HG03097 (cell line): ENCODE measurements around the gene RPS18.

Source experiments
- ATAC-seq: cut with Tn5 transposase; IDR thresholded peaks from one replicate; pipeline ENCODE4 v1.9.1; 2021; ENCODE audit not compliant: unreplicated experiment, low FRiP score

The RPS18 gene

DNA sequence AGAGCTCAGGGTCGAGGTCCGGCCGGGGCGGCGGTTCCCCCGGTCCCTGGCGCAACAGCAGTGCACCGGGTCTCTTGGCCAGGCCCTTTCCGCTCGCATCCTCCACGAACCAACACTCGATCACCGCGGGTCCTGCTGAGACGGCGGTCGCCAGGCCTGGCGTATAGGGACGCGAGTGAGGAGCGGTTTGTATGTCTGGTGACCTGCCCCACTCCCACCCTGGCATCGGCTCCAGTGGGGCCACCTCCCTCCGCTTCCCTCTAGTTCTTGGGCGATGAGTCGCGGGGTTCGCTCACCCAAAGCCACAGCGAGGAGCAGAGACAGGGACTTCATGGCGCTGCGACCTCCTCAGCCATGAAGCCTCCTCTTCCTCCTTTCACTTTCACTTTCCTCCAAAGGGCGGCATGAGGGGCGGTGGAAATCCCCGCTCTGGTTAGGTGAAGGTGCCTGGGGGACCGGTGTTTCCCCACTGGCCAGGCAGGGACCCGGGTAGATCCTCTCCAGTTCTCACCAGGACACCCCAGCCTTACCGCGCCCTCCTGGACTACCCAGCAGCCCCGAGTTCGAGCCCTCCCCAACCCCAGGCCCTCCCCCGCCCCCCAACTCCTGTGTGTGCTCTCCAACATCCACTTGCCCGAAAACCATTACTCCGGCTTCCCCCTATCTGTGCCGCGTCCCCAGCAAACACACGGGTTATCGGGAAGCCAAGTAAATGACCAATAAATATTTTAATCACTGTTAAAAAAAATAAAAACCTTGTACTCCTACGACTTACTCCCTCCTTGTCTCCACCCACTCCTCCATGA lies 42.0 kb downstream of the RPS18 start, which contains the start of gene TAPBP:
Gene TAPBP (minus strand): TSS at position 370 of the 806 bp plus-strand sequence. CDS start 37 bp downstream, at position 333.
- ATAC-seq = peak; percentile 39

DNA sequence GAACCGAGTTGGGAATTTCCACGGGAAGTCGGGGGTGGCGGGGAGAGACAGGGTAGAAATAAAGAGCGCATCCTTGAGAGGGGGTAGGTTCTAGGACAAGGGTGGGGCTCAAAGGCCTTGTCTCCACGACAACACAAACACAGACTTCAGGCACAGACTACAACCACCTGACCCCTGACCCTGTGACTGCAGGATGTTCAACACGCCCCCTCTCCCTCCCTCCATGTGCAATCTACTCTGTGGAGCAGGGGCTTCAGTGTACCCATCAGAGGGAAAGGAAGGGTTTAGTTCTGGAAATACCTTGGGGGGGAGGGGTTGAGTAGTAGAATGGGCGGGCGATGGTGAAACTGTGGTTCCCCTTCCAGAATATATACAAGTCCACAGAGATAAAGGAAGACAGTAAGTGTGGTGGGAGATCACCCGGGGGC lies 42.7 kb downstream of the RPS18 start:
- no peak for ATAC-seq

DNA sequence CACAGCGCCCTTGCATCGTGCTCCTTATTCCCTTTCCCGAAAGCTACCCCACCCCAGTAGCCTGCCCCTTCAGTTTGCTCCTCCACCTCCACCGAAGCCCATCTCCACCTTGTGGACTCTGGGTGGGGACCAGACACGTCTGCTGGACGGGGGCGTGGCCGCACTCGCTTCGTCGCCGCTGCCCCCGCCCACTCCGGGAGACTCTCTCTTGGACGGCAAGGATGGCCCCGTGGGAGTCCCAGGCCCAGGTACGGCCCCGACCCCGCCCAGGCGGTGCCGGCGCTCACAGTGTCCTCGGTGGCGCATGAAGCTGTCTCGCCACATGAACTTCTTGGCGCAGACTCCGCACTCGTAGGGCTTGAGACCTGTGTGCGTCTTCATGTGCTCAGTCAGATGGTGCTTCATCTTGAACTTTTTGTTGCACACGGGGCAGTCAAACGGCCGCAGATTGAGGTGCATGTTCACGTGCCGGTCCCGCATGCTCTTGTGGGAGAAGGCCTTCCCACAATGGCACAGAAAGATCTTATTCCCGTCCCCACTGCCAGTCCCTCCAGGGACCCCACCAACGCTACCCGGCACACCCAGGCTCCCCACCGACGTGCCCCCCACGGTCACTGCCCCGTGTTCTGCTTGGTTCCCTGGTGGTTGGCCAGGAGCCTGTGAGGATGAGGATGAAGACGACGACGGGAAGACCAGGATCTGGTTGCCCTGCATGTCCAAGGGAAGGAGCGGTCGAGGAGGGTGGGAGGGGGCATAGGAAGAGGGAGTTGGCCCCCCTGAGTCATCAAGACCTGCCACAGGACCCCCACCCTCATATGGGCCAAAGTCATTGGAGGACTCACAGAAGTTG lies 43.3 kb downstream of the RPS18 start:
- ATAC-seq = no peak

DNA sequence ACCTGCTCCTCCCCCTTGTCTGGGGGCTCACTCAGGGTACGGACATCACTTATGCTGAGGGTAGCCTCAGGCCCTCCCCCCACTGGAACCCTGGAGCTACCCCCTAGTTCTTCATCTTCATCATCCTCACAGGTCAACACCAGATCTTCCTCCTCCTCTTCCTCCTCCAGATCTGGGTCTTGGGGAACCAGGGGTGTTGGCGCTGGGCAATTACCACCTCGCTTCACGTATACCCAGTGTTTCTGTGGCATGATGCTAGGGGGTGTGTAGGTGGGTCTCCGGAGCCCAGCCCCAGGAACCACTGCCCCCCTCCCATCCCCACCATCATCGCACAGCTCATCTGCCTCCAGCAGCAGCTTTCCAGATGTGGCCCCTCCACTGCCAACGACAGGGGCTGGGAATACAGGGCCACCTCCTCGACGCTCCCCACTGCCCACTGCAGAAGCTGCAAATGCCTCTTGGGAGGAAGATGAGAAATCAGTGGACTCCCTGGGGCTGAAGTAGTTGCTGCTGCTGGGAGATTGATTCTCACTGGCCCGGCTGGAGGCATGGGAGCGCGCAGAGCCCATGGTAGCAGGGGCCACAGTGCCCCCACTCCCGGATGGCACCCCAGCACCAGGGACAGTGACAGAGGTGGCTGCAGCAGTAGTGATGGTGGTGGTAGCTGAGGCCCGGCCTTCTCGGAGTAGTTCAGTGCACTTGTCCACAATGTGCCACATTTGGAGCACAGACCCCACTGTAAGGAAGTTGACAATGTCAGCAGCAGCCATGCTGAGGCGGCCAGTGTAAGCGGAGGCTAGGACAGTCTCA lies 44.1 kb downstream of the RPS18 start:
- no peak for ATAC-seq

DNA sequence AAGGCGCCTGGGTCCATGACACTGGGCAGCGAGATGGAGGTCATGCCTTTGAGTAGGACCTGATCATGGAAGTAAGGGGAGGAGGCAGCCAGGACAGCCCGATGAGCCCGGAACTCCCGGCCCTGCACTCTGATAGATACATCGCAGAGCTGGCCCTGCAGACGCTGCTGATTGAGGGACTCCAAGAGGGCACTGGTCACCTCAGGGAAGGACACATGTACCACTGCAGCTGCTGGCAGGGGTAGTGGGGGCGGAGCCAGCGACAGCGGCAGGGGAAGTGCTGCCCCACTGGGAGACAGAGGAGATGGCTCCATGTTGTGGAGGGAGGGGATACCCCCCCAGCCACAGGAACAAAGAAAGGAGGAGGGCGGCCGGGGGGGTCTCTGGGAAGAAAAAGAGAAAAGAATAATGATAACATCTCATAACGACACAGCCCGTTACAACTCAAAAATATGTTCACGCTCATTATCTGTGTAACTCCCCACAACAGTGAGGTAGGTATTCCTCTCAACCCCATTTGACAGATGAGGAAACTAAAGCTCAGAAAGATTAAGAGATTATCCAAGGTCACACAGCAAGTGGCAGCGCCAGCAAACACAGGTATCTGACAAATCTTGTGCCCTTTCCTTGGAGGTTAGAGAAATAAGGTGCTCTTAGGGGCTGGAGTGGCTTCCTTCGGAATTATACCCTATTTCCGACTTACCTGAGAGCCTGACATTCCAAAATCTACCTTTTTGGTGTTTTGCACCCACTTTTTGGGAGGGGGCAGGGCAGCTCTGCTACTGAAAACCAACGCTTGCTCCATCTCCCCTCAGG lies 44.9 kb downstream of the RPS18 start:
- ATAC-seq = no peak

DNA sequence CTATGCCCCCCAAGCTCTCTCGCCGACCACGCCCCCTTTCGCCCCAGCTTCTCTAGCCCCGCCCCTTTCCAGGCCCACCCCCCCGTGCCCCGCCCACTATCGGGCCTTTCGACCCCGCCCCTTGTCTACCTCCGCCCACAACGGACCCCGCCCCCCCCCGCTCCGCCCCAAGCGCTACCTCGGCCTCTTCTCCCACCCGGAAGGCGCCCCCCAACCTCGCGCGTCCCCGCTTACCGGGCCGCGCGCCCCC lies 45.5 kb downstream of the RPS18 start:
- ATAC-seq = no peak

DNA sequence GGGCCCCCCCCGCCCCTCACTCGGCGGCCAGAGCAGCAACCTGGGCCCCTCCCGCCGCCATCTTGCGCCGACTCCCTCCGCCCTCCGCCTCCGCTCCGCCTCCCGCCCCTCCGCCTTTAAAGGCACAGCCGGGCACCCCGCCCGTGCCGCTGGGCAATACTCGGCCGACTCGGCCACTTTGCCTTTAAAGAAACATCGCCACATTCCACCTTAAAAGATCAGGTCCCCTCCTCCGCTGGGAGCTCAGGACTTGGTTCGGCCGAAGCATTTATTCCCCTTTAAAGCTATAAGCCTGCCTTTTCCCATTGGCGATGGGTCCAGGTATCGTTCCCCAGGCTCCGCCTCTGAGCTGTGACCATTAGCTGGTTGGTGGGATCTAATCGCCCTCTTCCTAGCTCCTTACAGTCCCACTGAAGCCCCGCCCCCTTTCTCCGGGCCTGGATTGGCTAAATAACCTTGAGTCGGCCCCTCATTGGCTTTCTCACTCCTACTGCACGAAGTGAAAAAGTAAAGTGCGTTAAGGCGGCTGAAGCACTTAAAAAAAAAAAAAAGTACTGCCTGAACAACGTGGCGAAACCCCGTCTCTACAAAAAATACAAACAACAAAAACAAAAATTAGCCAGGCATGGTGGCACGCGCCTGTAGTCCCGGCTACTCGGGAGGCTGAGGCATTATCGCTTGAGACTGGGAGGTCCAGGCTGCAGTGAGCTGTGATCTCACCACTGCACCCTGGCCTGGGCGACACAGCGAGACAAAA lies 46.0 kb downstream of the RPS18 start, which contains the start of gene ZBTB22:
Gene ZBTB22 (minus strand): TSS at position 76 of the 757 bp plus-strand sequence. CDS start 828 bp downstream, outside the sequence.
- ATAC-seq = peak; percentile 40

DNA sequence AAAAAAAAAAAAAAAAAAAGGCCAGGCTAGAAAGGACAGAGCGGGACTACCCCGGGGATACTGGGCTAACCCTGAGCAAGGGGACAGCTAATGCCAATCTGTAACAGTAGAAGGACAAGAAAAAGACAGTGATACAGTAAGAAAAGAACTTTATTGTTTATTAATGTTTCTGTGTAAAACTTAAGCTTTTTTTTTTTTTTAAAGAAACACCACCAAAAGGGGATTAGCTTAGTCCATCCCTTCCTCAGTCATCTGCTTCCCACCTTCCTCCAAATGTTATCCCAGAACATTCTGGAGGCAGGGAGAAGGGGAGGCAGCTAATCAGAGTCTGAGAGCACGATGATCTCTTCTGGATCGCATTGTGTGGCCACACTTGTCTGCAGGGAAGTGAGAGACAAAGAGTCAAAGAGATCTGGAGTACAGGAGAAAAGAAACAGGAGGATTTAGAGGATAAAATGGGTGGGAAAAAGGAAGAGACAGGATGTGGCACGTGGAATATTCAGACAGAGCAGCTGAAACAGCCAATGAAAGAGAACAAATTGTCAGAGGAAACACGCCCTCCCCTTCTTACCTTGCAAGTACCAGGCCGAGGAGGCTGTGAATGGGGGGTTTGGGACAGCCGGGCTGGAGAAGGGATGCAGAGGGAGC lies 46.7 kb downstream of the RPS18 start:
- ATAC-seq = no peak

DNA sequence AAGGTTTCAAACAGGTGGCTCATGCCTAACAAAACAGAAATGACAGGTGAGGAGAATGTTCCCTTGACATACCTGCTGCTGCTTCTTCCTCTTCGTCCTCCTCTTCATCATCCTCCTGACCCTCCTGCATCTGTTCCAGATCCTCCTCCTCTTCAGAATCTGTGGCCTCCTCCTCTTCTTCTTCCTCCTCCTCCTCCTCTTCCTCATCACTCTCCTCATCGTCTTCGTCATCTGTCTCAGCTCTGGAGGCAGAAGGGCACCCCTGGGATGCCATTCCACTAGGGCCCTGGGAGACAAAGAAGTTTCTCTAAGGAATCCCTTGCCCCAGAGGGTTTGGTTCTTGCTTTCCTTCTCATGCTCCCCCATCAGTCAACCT lies 48.1 kb downstream of the RPS18 start:
- ATAC-seq = no peak

DNA sequence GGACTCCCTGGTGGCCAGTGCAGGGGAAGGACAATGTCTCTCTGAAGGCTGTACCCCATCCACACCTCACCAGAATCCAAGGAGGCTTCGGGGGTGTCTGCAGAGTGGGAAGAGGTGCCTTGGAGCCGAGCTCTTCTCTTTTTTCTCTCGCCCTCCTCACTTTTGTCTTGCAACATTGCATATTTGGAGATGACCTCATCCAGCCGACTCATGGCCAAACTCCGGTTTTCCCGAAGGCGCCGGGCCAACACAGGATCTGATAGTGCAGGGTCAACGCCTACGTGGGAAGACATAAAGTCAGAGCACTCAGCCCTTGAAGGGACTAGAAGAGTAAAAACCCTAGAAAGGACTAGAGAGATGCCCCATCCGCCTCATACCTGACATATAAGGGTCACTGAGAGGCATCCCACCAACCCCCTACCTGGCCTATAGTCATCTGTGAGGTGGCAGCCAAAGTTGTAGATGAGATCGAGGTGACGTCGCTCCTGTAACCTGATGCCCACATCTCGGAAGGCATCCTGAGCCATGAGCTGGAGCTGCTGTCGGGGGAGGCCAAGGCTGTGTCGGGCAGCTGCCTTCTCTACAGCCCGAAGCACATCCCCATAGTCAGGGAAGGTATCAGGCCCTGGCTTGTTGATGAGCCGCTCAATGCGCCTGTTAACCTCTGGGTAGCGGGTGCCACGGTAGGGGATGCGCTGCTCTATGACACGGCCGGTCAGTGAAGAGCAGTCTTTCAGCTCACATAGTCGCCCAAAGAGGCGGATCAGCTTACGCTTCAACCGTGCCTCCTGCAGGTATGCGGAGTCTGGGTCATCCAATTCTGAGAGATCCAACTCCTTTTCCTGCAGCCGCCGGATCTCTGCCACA lies 48.7 kb downstream of the RPS18 start:
- no peak for ATAC-seq

DNA sequence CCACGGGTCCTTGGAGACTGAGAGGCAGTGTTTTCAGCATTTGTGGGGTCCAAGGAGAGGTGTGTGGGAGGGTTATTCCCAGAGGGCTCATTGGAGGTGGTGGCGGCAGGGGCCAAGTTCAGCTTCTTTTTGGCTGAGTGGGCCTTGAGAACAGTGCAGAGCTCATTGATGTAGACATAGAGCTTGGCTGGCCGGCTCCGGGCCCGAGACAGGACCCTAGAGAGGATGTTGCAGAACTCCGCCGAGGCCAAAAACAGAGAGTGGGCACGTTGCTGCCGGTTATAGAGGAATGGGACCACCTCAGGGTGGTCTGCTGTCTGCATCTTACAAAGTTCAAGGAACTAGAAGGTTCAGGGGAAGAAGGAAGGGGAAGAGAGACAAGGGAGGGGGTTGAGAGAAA lies 49.4 kb downstream of the RPS18 start:
- no peak for ATAC-seq

DNA sequence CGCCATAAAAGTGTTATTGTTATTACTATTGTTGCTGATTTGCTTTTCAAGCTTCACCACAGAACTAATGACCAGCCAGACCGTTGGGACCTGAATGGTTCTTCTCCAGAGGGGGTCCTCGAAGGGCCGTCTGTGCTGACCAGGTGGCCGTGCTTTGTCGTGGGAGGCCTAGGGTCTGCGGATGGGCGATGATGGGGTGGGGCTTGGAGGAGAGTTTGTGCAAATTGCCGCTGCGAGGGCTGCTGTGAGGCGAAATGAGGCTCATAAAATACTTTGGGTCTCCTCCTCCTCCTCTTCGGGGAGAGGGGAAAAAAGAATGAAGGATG lies 51.7 kb downstream of the RPS18 start:
- ATAC-seq = no peak

DNA sequence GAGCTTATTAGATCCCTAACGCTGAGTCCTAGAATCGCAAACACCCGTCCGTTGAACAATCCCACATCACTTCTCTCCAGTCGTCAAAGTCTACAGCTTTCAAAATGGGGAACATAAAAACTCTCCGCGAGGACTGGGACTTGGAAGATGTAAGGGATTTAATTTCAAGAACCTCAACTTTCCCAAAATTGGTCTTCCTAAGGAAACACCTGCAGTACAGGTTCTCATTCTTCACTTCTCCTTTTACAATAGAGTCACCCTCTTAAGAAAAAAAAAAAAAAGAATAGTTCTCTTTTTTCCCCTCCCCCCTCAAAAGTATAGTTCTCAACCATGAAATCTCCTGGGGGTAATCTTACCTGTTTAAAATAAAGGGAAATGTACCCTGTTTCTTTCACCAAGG lies 52.2 kb downstream of the RPS18 start:
- ATAC-seq = no peak
